HEK293T (cell line): Measurements from ENCODE around the gene DHRSX.

ENCODE experiments used
- ARNT ChIP-seq: fragments of 450-650 bp; IDR thresholded peaks from 2 replicates; pipeline ENCODE4 v1.6.1; 2017; ENCODE audit warnings: mild to moderate bottlenecking
- BHLHE40 ChIP-seq: fragments of 450-650 bp; IDR thresholded peaks from 2 replicates; pipeline ENCODE4 v1.6.1; 2016; ENCODE audit warnings: mild to moderate bottlenecking, moderate library complexity, borderline replicate concordance
- CTBP1 ChIP-seq: fragments of 450-650 bp; IDR thresholded peaks from 2 replicates; pipeline ENCODE4 v1.6.1; 2016; ENCODE audit warnings: borderline replicate concordance
- ELF4 ChIP-seq: fragments of 450-650 bp; IDR thresholded peaks from 2 replicates; pipeline ENCODE4 v1.6.1; 2017; ENCODE audit warnings: antibody characterized with exemption
- FOXA1 ChIP-seq: fragments of 450-650 bp; IDR thresholded peaks from 2 replicates; pipeline ENCODE4 v1.6.1; 2016; ENCODE audit warnings: mild to moderate bottlenecking
- FOXM1 ChIP-seq: fragments of 450-650 bp; IDR thresholded peaks from 2 replicates; pipeline ENCODE4 v1.6.1; 2017; ENCODE audit warnings: mild to moderate bottlenecking, borderline replicate concordance
- HDGF ChIP-seq: fragments of 450-650 bp; IDR thresholded peaks from 2 replicates; pipeline ENCODE4 v1.6.1; 2017; ENCODE audit warnings: antibody characterized with exemption, borderline replicate concordance
- NFRKB ChIP-seq: fragments of 450-650 bp; IDR thresholded peaks from 2 replicates; pipeline ENCODE4 v1.6.1; 2016; ENCODE audit warnings: mild to moderate bottlenecking, moderate library complexity
- PKNOX1 ChIP-seq: fragments of 450-650 bp; IDR thresholded peaks from 2 replicates; pipeline ENCODE4 v1.6.1; 2016
- SP1 ChIP-seq: fragments of 450-650 bp; IDR thresholded peaks from 2 replicates; pipeline ENCODE4 v1.6.1; 2017
- SUZ12 ChIP-seq: fragments of 450-650 bp; IDR thresholded peaks from 2 replicates; pipeline ENCODE4 v1.6.1; 2016; ENCODE audit warnings: mild to moderate bottlenecking
- TARDBP ChIP-seq: fragments of 450-650 bp; IDR thresholded peaks from 2 replicates; pipeline ENCODE4 v1.6.1; 2016
- ZNF384 ChIP-seq: fragments of 450-650 bp; IDR thresholded peaks from 2 replicates; pipeline ENCODE4 v1.6.1; 2016

GRCh38 chrX:2188330-2188792 is 312.4 kb downstream of the DHRSX start:
- no peak for TF ChIP-seq HDGF
- no peak for TF ChIP-seq FOXM1
- TF ChIP-seq CTBP1, result no peak
- TF ChIP-seq PKNOX1, result no peak
- no peak for TF ChIP-seq ARNT
- TF ChIP-seq SUZ12, result no peak
- no peak for TF ChIP-seq SP1
- no peak for TF ChIP-seq TARDBP
- TF ChIP-seq BHLHE40, result no peak
- TF ChIP-seq NFRKB, result no peak
- no peak for TF ChIP-seq ELF4
- TF ChIP-seq FOXA1, result no peak
- no peak for TF ChIP-seq ZNF384
